ENCODE measurements around the gene CECR2.
"Not testable (repeated sequence)": the region's sequence is repeated elsewhere in the genome, so short reads cannot be mapped to it uniquely, and the experiment has no call there.

The CECR2 gene

GRCh38 chr22:17418890-17419324 lies 49.6 kb downstream of the CECR2 start:
- H3K27me3 ChIP-seq (replicated peaks; ENCODE audit: control insufficient read depth, insufficient read depth, low read length): no peaks in the 10 kb centered on the region
- no peaks in the 10 kb centered on the region for H3K36me3 ChIP-seq (ENCODE audit: control insufficient read depth, insufficient read depth, low read length)
- no peak for TF ChIP-seq CTCF (IDR thresholded peaks at IDR 0.05; ENCODE audit: insufficient read depth, low read length, poor library complexity, severe bottlenecking)
- DNase-seq (ENCODE audit: extremely low read depth, insufficient read length): no peak
- no peak overlapping the region for H3K4me3 ChIP-seq (replicated peaks; ENCODE audit: low read depth, low read length)

GRCh38 chr22:17419348-17419747 lies 50.1 kb downstream of the CECR2 start:
- TF ChIP-seq CTCF (IDR thresholded peaks at IDR 0.05; ENCODE audit: insufficient read depth, low read length, poor library complexity, severe bottlenecking): no peak
- no peaks in the 10 kb centered on the region for H3K36me3 ChIP-seq (ENCODE audit: control insufficient read depth, insufficient read depth, low read length)
- DNase-seq (ENCODE audit: extremely low read depth, insufficient read length): no peak
- no peak overlapping the region for H3K4me3 ChIP-seq (replicated peaks; ENCODE audit: low read depth, low read length)
- no peaks in the 10 kb centered on the region for H3K27me3 ChIP-seq (replicated peaks; ENCODE audit: control insufficient read depth, insufficient read depth, low read length)

GRCh38 chr22:17422736-17423343 lies 53.6 kb downstream of the CECR2 start:
- Histone ChIP-seq H3K4me3 (replicated peaks; ENCODE audit: low read depth, low read length) (no peak overlapping the region), H3K27me3 (replicated peaks; ENCODE audit: control insufficient read depth, insufficient read depth, low read length) (no peaks in the 10 kb centered on the region), H3K36me3 (ENCODE audit: control insufficient read depth, insufficient read depth, low read length) (no peaks in the 10 kb centered on the region)
- no peak for TF ChIP-seq CTCF (IDR thresholded peaks at IDR 0.05; ENCODE audit: insufficient read depth, low read length, poor library complexity, severe bottlenecking)
- no peak for DNase-seq (ENCODE audit: extremely low read depth, insufficient read length)

- no peak for DNase-seq (ENCODE audit: extremely low read depth, insufficient read length)
- H3K36me3 ChIP-seq (ENCODE audit: control insufficient read depth, insufficient read depth, low read length): no peaks in the 10 kb centered on the region
- TF ChIP-seq CTCF (IDR thresholded peaks at IDR 0.05; ENCODE audit: insufficient read depth, low read length, poor library complexity, severe bottlenecking): no peak
- no peak overlapping the region for H3K4me3 ChIP-seq (replicated peaks; ENCODE audit: low read depth, low read length)
- H3K27me3 ChIP-seq (replicated peaks; ENCODE audit: control insufficient read depth, insufficient read depth, low read length): no peaks in the 10 kb centered on the region
These were observed 54.4 kb downstream of the CECR2 start for GRCh38 chr22:17423616-17424015.

GRCh38 chr22:17427528-17427927 lies 58.3 kb downstream of the CECR2 start:
- not testable (repeated sequence) for H3K27me3 ChIP-seq (replicated peaks; ENCODE audit: control insufficient read depth, insufficient read depth, low read length); DNase-seq (ENCODE audit: extremely low read depth, insufficient read length); H3K4me3 ChIP-seq (replicated peaks; ENCODE audit: low read depth, low read length); H3K36me3 ChIP-seq (ENCODE audit: control insufficient read depth, insufficient read depth, low read length)

GRCh38 chr22:17429516-17429915 lies 60.3 kb downstream of the CECR2 start:
- no peaks in the 10 kb centered on the region for H3K36me3 ChIP-seq (ENCODE audit: control insufficient read depth, insufficient read depth, low read length)
- no peak for DNase-seq (ENCODE audit: extremely low read depth, insufficient read length)
- no peaks in the 10 kb centered on the region for H3K27me3 ChIP-seq (replicated peaks; ENCODE audit: control insufficient read depth, insufficient read depth, low read length)
- no peak for TF ChIP-seq CTCF (IDR thresholded peaks at IDR 0.05; ENCODE audit: insufficient read depth, low read length, poor library complexity, severe bottlenecking)
- H3K4me3 ChIP-seq (replicated peaks; ENCODE audit: low read depth, low read length): no peak overlapping the region

Data from GM06990 (cell line).